K562 (cell line): ENCODE data around the gene IRAK2. TPM values are rescaled to one million over a fixed set of nuclear protein-coding genes. Genes with fewer than 3 reads are reported as not detected.

ENCODE experiments used
- BRD9 ChIP-seq: fragments of 450-650 bp; IDR thresholded peaks from 2 replicates; pipeline ENCODE4 v1.6.1; 2018; ENCODE audit warnings: low read depth; ENCODE audit not compliant: partially characterized antibody
- FOXK2 ChIP-seq, 2 experiments: fragments of 450-650 bp; IDR thresholded peaks in 1 of 2; conservative IDR thresholded peaks in 1 of 2; 2 replicates each; pipeline ENCODE4 v1.6.1; 2016; ENCODE audit warnings: low read depth in 2 of 2, mild to moderate bottlenecking in 1 of 2
- HEY1 ChIP-seq: fragments of 250-450 bp; sonication (Bioruptor Pico); IDR thresholded peaks from 2 replicates; pipeline ENCODE4 v1.5.0; 2020; ENCODE audit warnings: mild to moderate bottlenecking, moderate library complexity, borderline replicate concordance
- KLF1 ChIP-seq: fragments of 450-650 bp; IDR thresholded peaks from 2 replicates; pipeline ENCODE4 v1.6.1; 2016; ENCODE audit warnings: missing genetic modification characterization, missing compliant biosample characterization
- MTA1 ChIP-seq: fragments of 450-650 bp; IDR thresholded peaks from 2 replicates; pipeline ENCODE4 v1.6.1; 2017; ENCODE audit warnings: borderline replicate concordance
- PHB2 ChIP-seq: fragments of 450-650 bp; IDR thresholded peaks from 2 replicates; pipeline ENCODE4 v1.6.1; 2017; ENCODE audit warnings: low read depth
- RBM34 ChIP-seq: fragments of 200-400 bp; formaldehyde crosslinking; IDR thresholded peaks from 2 replicates; pipeline ENCODE4 v1.6.1; 2018; ENCODE audit warnings: low read length, borderline replicate concordance; ENCODE audit not compliant: insufficient read depth
- RFX5 ChIP-seq: IDR thresholded peaks from 2 replicates; pipeline ENCODE4 v1.6.1; 2011; ENCODE audit warnings: low read depth, mild to moderate bottlenecking, improper control_type of control experiment, low read length
- RUNX1 ChIP-seq: sonication (generic); IDR thresholded peaks from 2 replicates; pipeline ENCODE4 v1.6.1; 2016; ENCODE audit warnings: antibody characterized with exemption, low read depth
- SPI1 ChIP-seq: IDR thresholded peaks from 2 replicates; pipeline ENCODE4 v1.6.1; 2011; ENCODE audit warnings: low read depth, low read length, control low read depth, borderline replicate concordance
- TAF15 ChIP-seq: fragments of 200-400 bp; formaldehyde crosslinking; IDR thresholded peaks from 2 replicates; pipeline ENCODE4 v1.6.1; 2017; ENCODE audit warnings: mild to moderate bottlenecking, low read depth, low read length, moderate library complexity
- THRAP3 ChIP-seq: fragments of 450-650 bp; IDR thresholded peaks from 2 replicates; pipeline ENCODE4 v1.6.1; 2016; ENCODE audit warnings: mild to moderate bottlenecking, inconsistent platforms, borderline replicate concordance
- ZNF354B ChIP-seq: fragments of 250-450 bp; sonication (Bioruptor Pico); IDR thresholded peaks from 2 replicates; pipeline ENCODE4 v1.4.0; 2020
- ZNF644 ChIP-seq: fragments of 200-800 bp; sonication (Bioruptor generic); IDR thresholded peaks from 2 replicates; pipeline ENCODE4 v1.6.1; 2016; ENCODE audit warnings: low read depth, missing genetic modification characterization, missing compliant biosample characterization
- polyA plus RNA-seq, 8 experiments: library from polyadenylated mRNA; depleted of rRNA in 4 of 8; stranded (reverse) in 5 of 8; unstranded in 3 of 8; fragments of >200 nt; fragmentation: Nextera tagmentation in 2 of 8; fragmentation: Illumina TruSeq in 1 of 8; extraction: Ambion mirVana in 2 of 8; extraction: Trizol in 1 of 8; gene quantifications; 2 replicates each; pipeline versions ENCODE4 v1.2.1 to v1.2.3, GENCODE V29; 2011 to 2014; ENCODE audit warnings: inconsistent platforms in 1 of 8, missing spikeins in 1 of 8
- total RNA-seq, 7 experiments: library from RNA; depleted of rRNA in 6 of 7; stranded (reverse); fragments of >200 nt in 6 of 7; fragmentation: Illumina TruSeq in 2 of 7; extraction: Trizol in 2 of 7; gene quantifications; 2 replicates each; pipeline versions ENCODE4 v1.2.1 to v1.2.3, GENCODE V29; 2011 to 2021; ENCODE audit warnings: low replicate concordance in 1 of 7
- TF ChIP-seq, protein P1 (sequence below), 2 experiments: fragments of 450-650 bp in 1 of 2; sonication (generic) in 1 of 2; formaldehyde crosslinking; conservative IDR thresholded peaks; 2 replicates each; pipeline versions ENCODE4 v1.4.0 to v1.8.1; 2020 to 2022; ENCODE audit warnings: mild to moderate bottlenecking in 1 of 2, missing genetic modification reagents in 1 of 2
- TF ChIP-seq, protein P2 (sequence below): fragments of 450-650 bp; formaldehyde crosslinking; IDR thresholded peaks from 2 replicates; pipeline ENCODE4 v1.4.0; 2020; ENCODE audit warnings: mild to moderate bottlenecking, mixed read lengths
- TF ChIP-seq, protein P3 (sequence below): fragments of 450-650 bp; formaldehyde crosslinking; IDR thresholded peaks from 2 replicates; pipeline ENCODE4 v1.4.0; 2022; ENCODE audit warnings: missing genetic modification characterization
- TF ChIP-seq, protein P4 (sequence below): fragments of 450-650 bp; formaldehyde crosslinking; IDR thresholded peaks from 2 replicates; pipeline ENCODE4 v1.4.0; 2022; ENCODE audit warnings: mild to moderate bottlenecking, moderate library complexity

Gene IRAK2
- total and polyA plus RNA-seq, 9 of the 15 experiments (the other 6 are each of a cell fraction or from before 2014, with no cell fraction given), result 0.42 to 4.4 (median 2.7) TPM

DNA sequence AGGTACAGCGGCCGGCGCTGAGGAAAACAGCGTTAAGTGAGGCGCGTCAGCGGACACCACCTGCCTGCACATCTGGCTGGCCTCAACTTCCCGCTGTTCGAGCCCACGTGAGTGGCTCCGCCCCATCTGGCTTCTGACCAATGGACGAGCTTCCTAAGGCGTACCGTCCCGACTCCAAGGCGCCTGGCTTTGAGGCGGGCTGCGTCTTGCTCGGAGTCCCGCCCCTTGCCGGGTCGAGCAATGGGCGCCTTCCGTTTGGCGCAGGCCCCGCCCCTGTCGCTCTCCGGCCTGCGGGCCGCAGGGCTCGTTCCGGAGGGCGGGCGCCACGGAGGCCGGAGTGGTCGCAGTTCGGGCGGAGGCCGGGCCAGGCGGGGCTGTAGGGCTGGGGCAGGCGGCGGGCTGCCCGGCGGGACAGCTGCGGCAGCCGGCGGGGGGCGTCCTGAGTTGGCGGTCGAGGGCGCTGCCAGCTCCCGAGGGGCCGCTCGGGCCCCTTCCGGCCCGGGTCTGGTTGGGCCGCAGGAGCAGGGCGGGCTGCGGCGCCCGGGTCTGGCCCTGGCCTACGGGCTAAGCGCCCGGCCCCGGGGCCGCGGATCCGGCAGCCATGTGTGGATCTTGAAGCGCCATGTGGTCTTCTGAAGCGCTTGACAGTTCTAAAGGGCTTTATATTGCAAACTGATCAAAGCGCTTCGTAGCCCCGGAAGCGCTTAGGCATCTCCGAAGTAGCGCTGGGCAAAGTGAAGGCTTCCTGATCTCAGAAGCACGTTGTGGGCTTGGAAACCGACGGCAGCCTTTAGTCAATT, 83.7 kb downstream of the IRAK2 start, which contains the start of gene TATDN2 (continued):
- TF ChIP-seq PHB2, result no peak
- TF ChIP-seq KLF1, result peak; percentile 80; the same call in 1 of the 2 replicates
- no peak for TF ChIP-seq MTA1
- TF ChIP-seq RUNX1, result no peak
- TF ChIP-seq ZNF354B (CRISPR knock-in tag), result no peak
- TF ChIP-seq, protein P1, sequence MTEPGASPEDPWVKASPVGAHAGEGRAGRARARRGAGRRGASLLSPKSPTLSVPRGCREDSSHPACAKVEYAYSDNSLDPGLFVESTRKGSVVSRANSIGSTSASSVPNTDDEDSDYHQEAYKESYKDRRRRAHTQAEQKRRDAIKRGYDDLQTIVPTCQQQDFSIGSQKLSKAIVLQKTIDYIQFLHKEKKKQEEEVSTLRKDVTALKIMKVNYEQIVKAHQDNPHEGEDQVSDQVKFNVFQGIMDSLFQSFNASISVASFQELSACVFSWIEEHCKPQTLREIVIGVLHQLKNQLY (CRISPR knock-in tag; conservative IDR thresholded peaks at IDR 0.05), result no peak
- TF ChIP-seq, protein P2, sequence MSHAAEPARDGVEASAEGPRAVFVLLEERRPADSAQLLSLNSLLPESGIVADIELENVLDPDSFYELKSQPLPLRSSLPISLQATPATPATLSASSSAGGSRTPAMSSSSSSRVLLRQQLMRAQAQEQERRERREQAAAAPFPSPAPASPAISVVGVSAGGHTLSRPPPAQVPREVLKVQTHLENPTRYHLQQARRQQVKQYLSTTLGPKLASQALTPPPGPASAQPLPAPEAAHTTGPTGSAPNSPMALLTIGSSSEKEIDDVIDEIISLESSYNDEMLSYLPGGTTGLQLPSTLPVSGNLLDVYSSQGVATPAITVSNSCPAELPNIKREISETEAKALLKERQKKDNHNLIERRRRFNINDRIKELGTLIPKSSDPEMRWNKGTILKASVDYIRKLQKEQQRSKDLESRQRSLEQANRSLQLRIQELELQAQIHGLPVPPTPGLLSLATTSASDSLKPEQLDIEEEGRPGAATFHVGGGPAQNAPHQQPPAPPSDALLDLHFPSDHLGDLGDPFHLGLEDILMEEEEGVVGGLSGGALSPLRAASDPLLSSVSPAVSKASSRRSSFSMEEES (CRISPR knock-in tag), result no peak
- peak in 1 of 2 experiments; percentile 43; a peak in 1 of 4 replicates for TF ChIP-seq FOXK2 (conservative IDR thresholded peaks at IDR 0.05 in 1 of 2, IDR thresholded peaks at IDR 0.05 in 1 of 2; ENCODE audit: low read depth in 2 of 2)
- TF ChIP-seq SPI1, result no peak
- TF ChIP-seq, protein P3, sequence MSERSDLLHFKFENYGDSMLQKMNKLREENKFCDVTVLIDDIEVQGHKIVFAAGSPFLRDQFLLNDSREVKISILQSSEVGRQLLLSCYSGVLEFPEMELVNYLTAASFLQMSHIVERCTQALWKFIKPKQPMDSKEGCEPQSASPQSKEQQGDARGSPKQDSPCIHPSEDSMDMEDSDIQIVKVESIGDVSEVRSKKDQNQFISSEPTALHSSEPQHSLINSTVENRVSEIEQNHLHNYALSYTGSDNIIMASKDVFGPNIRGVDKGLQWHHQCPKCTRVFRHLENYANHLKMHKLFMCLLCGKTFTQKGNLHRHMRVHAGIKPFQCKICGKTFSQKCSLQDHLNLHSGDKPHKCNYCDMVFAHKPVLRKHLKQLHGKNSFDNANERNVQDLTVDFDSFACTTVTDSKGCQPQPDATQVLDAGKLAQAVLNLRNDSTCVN (CRISPR knock-in tag), result no peak
- no peak for TF ChIP-seq RFX5
- TF ChIP-seq, protein P4, sequence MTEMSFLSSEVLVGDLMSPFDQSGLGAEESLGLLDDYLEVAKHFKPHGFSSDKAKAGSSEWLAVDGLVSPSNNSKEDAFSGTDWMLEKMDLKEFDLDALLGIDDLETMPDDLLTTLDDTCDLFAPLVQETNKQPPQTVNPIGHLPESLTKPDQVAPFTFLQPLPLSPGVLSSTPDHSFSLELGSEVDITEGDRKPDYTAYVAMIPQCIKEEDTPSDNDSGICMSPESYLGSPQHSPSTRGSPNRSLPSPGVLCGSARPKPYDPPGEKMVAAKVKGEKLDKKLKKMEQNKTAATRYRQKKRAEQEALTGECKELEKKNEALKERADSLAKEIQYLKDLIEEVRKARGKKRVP (CRISPR knock-in tag), result no peak
- TF ChIP-seq THRAP3, result no peak
- no peak for TF ChIP-seq ZNF644 (tag)
- TF ChIP-seq BRD9, result no peak
- TF ChIP-seq RBM34, result no peak
- TF ChIP-seq HEY1 (CRISPR knock-in tag), result no peak
- no peak for TF ChIP-seq TAF15
